ENCODE measurements around the gene TCF12. TPM values are rescaled to one million over a fixed set of nuclear protein-coding genes. Genes with fewer than 3 reads are reported as not detected.

TCF12 gene
- total RNA-seq, 1 donor from 2014 or later, result 106 TPM

DNA sequence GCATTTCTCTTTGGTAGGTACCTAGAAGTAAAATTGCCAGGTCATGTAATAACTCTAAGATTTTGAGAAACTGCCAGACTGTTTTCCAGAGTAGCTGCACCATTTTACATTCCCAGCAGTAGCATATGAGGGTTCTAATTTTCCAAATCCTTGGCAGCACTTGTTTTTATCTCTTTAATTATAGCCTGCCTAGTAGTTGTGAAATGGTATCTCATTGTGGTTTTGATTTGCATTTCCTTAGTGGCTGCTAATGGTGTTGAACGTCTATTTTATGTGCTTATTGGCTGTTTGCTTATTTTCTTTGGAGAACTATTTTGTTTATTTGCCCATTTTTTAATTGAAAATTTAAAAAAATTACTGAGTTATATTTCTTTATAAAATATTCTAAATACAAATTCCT lies 117.9 kb downstream of the TCF12 start:
- no peak for TF ChIP-seq CTCF (IDR thresholded peaks at IDR 0.05)
- Mint-ChIP-seq H3K36me3 (ENCODE audit: low read depth) (no peaks in the 10 kb centered on the region), H3K27me3 (ENCODE audit: low read depth) (no peaks in the 10 kb centered on the region), H3K4me1 (ENCODE audit: low read depth) (peaks cover 30% of the 10 kb centered on the region), H3K9me3 (ENCODE audit: low read depth) (no peaks in the 10 kb centered on the region), H3K27ac (ENCODE audit: unreplicated experiment) (no peak overlapping the region), H3K4me3 (ENCODE audit: unreplicated experiment) (no peak overlapping the region)
- DNase-seq (ENCODE audit: low spot score), result no peak

GRCh38 chr15:57037548-57037947 lies 119.1 kb downstream of the TCF12 start:
- no peaks in the 10 kb centered on the region for H3K27me3 Mint-ChIP-seq (ENCODE audit: low read depth)
- no peak for TF ChIP-seq CTCF (IDR thresholded peaks at IDR 0.05)
- no peak for DNase-seq (ENCODE audit: low spot score)
- no peaks in the 10 kb centered on the region for H3K36me3 Mint-ChIP-seq (ENCODE audit: low read depth)
- H3K4me1 Mint-ChIP-seq (ENCODE audit: low read depth), result peaks cover 22% of the 10 kb centered on the region
- no peaks in the 10 kb centered on the region for H3K9me3 Mint-ChIP-seq (ENCODE audit: low read depth)
- H3K27ac Mint-ChIP-seq (ENCODE audit: unreplicated experiment), result no peak overlapping the region
- no peak overlapping the region for H3K4me3 Mint-ChIP-seq (ENCODE audit: unreplicated experiment)

GRCh38 chr15:57038040-57038439 lies 119.6 kb downstream of the TCF12 start:
- H3K27ac Mint-ChIP-seq (ENCODE audit: unreplicated experiment), result no peak overlapping the region
- DNase-seq (ENCODE audit: low spot score), result no peak
- no peaks in the 10 kb centered on the region for H3K36me3 Mint-ChIP-seq (ENCODE audit: low read depth)
- H3K4me3 Mint-ChIP-seq (ENCODE audit: unreplicated experiment), result no peak overlapping the region
- H3K27me3 Mint-ChIP-seq (ENCODE audit: low read depth), result no peaks in the 10 kb centered on the region
- TF ChIP-seq CTCF (IDR thresholded peaks at IDR 0.05), result no peak
- peaks cover 22% of the 10 kb centered on the region for H3K4me1 Mint-ChIP-seq (ENCODE audit: low read depth)
- H3K9me3 Mint-ChIP-seq (ENCODE audit: low read depth), result no peaks in the 10 kb centered on the region

- no peak for TF ChIP-seq CTCF (IDR thresholded peaks at IDR 0.05)
- H3K4me1 Mint-ChIP-seq (ENCODE audit: low read depth), result peaks cover 19% of the 10 kb centered on the region
- no peak overlapping the region for H3K4me3 Mint-ChIP-seq (ENCODE audit: unreplicated experiment)
- no peaks in the 10 kb centered on the region for H3K36me3 Mint-ChIP-seq (ENCODE audit: low read depth)
- H3K27me3 Mint-ChIP-seq (ENCODE audit: low read depth), result no peaks in the 10 kb centered on the region
- H3K9me3 Mint-ChIP-seq (ENCODE audit: low read depth), result no peaks in the 10 kb centered on the region
- no peak overlapping the region for H3K27ac Mint-ChIP-seq (ENCODE audit: unreplicated experiment)
- no peak for DNase-seq (ENCODE audit: low spot score)
These were observed 120.1 kb downstream of the TCF12 start for GRCh38 chr15:57038496-57038895.

- Mint-ChIP-seq H3K4me1 (ENCODE audit: low read depth) (peaks cover 25% of the 10 kb centered on the region), H3K4me3 (ENCODE audit: unreplicated experiment) (no peak overlapping the region), H3K27ac (ENCODE audit: unreplicated experiment) (no peak overlapping the region), H3K36me3 (ENCODE audit: low read depth) (peaks cover 3% of the 10 kb centered on the region), H3K27me3 (ENCODE audit: low read depth) (no peaks in the 10 kb centered on the region), H3K9me3 (ENCODE audit: low read depth) (no peaks in the 10 kb centered on the region)
- no peak for DNase-seq (ENCODE audit: low spot score)
- TF ChIP-seq CTCF (IDR thresholded peaks at IDR 0.05), result no peak
These were observed 123.0 kb downstream of the TCF12 start for GRCh38 chr15:57041416-57041815.

Data from chondrocyte (in vitro differentiated cells).